ENCODE results near the gene LCN6. TPM values are rescaled to one million over a fixed set of nuclear protein-coding genes. Genes with fewer than 3 reads are reported as not detected.
"Not testable (repeated sequence)": the region's sequence is repeated elsewhere in the genome, so short reads cannot be mapped to it uniquely, and the experiment has no call there.

The LCN6 gene
- total and polyA plus RNA-seq, 12 donors: 0.43 to 25.4 (median 2.2) TPM; not detected in 6

GRCh38 chr9:136705564-136705963, 42.8 kb downstream of the LCN6 start:
- intact Hi-C loops (cut with DNase I): no loop called here
- H3K27ac ChIP-seq: no peak overlapping the region
- no peak overlapping the region for H3K4me3 ChIP-seq
- peaks cover 4% of the 10 kb centered on the region for H3K27me3 ChIP-seq
- 61 to 71% (median 66%) methylated on average over 5 to 7 of the region's 7 CpGs for WGBS, 4 donors
- H3K36me3 ChIP-seq (replicated peaks in 1 of 2): no peaks in the 10 kb centered on the region
- no peak for TF ChIP-seq POLR2A (IDR thresholded peaks at IDR 0.05)
- no peak for TF ChIP-seq CTCF (IDR thresholded peaks at IDR 0.05)
- DNase-seq: no peak
- H3K4me1 ChIP-seq (replicated peaks in 1 of 2): no peaks in the 10 kb centered on the region
- H3K9me3 ChIP-seq (replicated peaks in 1 of 3): no peaks in the 10 kb centered on the region

GRCh38 chr9:136704741-136705140, 43.6 kb downstream of the LCN6 start:
- H3K27me3 ChIP-seq: peaks cover 10% of the 10 kb centered on the region
- DNase-seq; H3K36me3 ChIP-seq (replicated peaks in 1 of 2); H3K27ac ChIP-seq; intact Hi-C loops (cut with DNase I); H3K4me1 ChIP-seq (replicated peaks in 1 of 2); H3K9me3 ChIP-seq (replicated peaks in 1 of 3); H3K4me3 ChIP-seq: not testable (repeated sequence)
- 84 to 94% (median 87%) methylated on average over 8 of the region's 8 CpGs for WGBS, 4 donors

GRCh38 chr9:136703276-136703860, 45.0 kb downstream of the LCN6 start:
- 62 to 79% (median 77%) methylated on average over 12 of the region's 12 CpGs for WGBS, 4 donors
- no peaks in the 10 kb centered on the region for H3K36me3 ChIP-seq (replicated peaks in 1 of 2)
- H3K4me1 ChIP-seq (replicated peaks in 1 of 2): no peaks in the 10 kb centered on the region
- DNase-seq: no peak
- no peak overlapping the region for H3K4me3 ChIP-seq
- H3K27me3 ChIP-seq: peaks cover 13% of the 10 kb centered on the region
- TF ChIP-seq POLR2A (IDR thresholded peaks at IDR 0.05) (no peak), CTCF (IDR thresholded peaks at IDR 0.05) (no peak)
- H3K9me3 ChIP-seq (replicated peaks in 1 of 3): no peaks in the 10 kb centered on the region
- no peak overlapping the region for H3K27ac ChIP-seq
- intact Hi-C loops (cut with DNase I): no loop called here

GRCh38 chr9:136701668-136702053, 46.7 kb downstream of the LCN6 start:
- no peaks in the 10 kb centered on the region for H3K4me1 ChIP-seq (replicated peaks in 1 of 2)
- no peaks in the 10 kb centered on the region for H3K36me3 ChIP-seq (replicated peaks in 1 of 2)
- peaks cover 13% of the 10 kb centered on the region for H3K27me3 ChIP-seq
- 34 to 64% (median 46%) methylated on average over 8 to 10 of the region's 10 CpGs for WGBS, 4 donors
- H3K27ac ChIP-seq: no peak overlapping the region
- intact Hi-C loops (cut with DNase I): no loop called here
- no peak for TF ChIP-seq CTCF (IDR thresholded peaks at IDR 0.05)
- H3K4me3 ChIP-seq: no peak overlapping the region
- H3K9me3 ChIP-seq (replicated peaks in 1 of 3): no peaks in the 10 kb centered on the region
- no peak for DNase-seq

- Histone ChIP-seq H3K4me3 (no peak overlapping the region), H3K36me3 (replicated peaks in 1 of 2) (no peaks in the 10 kb centered on the region), H3K27ac (no peak overlapping the region), H3K4me1 (replicated peaks in 1 of 2) (no peaks in the 10 kb centered on the region), H3K27me3 (peaks cover 13% of the 10 kb centered on the region), H3K9me3 (replicated peaks in 1 of 3) (no peaks in the 10 kb centered on the region)
- intact Hi-C loops (cut with DNase I): no loop called here
- WGBS, 4 donors: 34 to 52% (median 39%) methylated on average over 23 to 38 of the region's 38 CpGs
- DNase-seq: no peak
- TF ChIP-seq POLR2A (IDR thresholded peaks at IDR 0.05) (no peak), CTCF (IDR thresholded peaks at IDR 0.05) (no peak)
Observed at GRCh38 chr9:136700959-136701667, 47.2 kb downstream of the LCN6 start.
